HCT116 (cell line): ENCODE results near the gene HMCN2. TPM values are rescaled to one million over a fixed set of nuclear protein-coding genes. Genes with fewer than 3 reads are reported as not detected.

Source experiments
- ATAC-seq: fragments of 200-7000 bp; cut with Tn5 transposase; 2 replicates; pipeline ENCODE4 v1.9.1; 2020; ENCODE audit warnings: mild to moderate bottlenecking, moderate library complexity
- BruUV-seq: library from RNA; stranded (reverse); fragments of 400-500 nt; replicated peaks from 2 replicates; lab custom pipeline; 2021; lab: Mats Ljungman, UMichigan
- CTCF ChIA-PET: fragments of 300-600 bp; sonication (Branson Sonifier 250); formaldehyde crosslinking; loops from one replicate; lab custom pipeline; 2021; ENCODE audit warnings: antibody characterized with exemption; lab: Charles Lee
- POLR2A ChIA-PET: fragments of 300-600, 350-600 bp; sonication (Branson Sonifier 250); formaldehyde crosslinking; loops from one replicate; lab custom pipeline; 2021; ENCODE audit warnings: antibody characterized with exemption; lab: Charles Lee
- RAD21 ChIA-PET, 2 experiments: fragments of 300-600 bp; sonication (Branson Sonifier 250); formaldehyde crosslinking; loops; one replicate each; lab custom pipeline; 2023; ENCODE audit warnings: low total read pairs in 2 of 2; ENCODE audit not compliant: uncharacterized antibody in 2 of 2, unreplicated experiment in 2 of 2, low non-redundant PET in 1 of 2; lab: Charles Lee
- DNase-seq: peaks from one replicate; pipeline ENCODE4 v3.0.0-alpha.2; 2010; ENCODE audit warnings: low read depth, low spot score
- H2AFZ ChIP-seq: fragments of 200-600 bp; shearing (Covaris generic), sonication (generic); 2 replicates; pipeline ENCODE4 v1.6.1; 2017; ENCODE audit warnings: low read depth, mixed run types, mixed read lengths, antibody characterized with exemption, low read length; ENCODE audit not compliant: poor library complexity, severe bottlenecking
- H3K27ac ChIP-seq: 2 replicates; pipeline ENCODE4 v1.5.1; 2012; ENCODE audit warnings: low read depth, low read length
- H3K27me3 ChIP-seq: fragments of 200-600 bp; sonication (generic); 2 replicates; pipeline ENCODE4 v1.6.1; 2016; ENCODE audit warnings: mixed run types, low read length, mixed read lengths; ENCODE audit not compliant: insufficient read depth
- H3K36me3 ChIP-seq, 2 experiments: fragments of 200-500 bp in 1 of 2; fragments of 200-600 bp in 1 of 2; sonication (Bioruptor generic) in 1 of 2; sonication (generic) in 1 of 2; 2 replicates each; pipeline versions ENCODE4 v1.5.1 to v1.6.1; 2014 to 2016; ENCODE audit warnings: low read length in 2 of 2, inconsistent platforms in 1 of 2, mixed read lengths in 1 of 2, mixed run types in 1 of 2; ENCODE audit not compliant: insufficient read depth in 2 of 2, control insufficient read depth in 1 of 2
- H3K4me1 ChIP-seq, 2 experiments: fragments of 200-600 bp in 1 of 2; sonication (generic) in 1 of 2; 2 replicates each; pipeline versions ENCODE4 v1.5.1 to v1.6.1; 2012 to 2017; ENCODE audit warnings: low read length in 2 of 2, inconsistent platforms in 1 of 2, mild to moderate bottlenecking in 1 of 2, mixed read lengths in 1 of 2, mixed run types in 1 of 2, moderate library complexity in 1 of 2; ENCODE audit not compliant: insufficient read depth in 2 of 2, control insufficient read depth in 1 of 2
- H3K4me2 ChIP-seq: fragments of 200-600 bp; sonication (generic); 2 replicates; pipeline ENCODE4 v1.6.1; 2017; ENCODE audit warnings: mixed run types, low read length, mixed read lengths
- H3K4me3 ChIP-seq, 2 experiments: fragments of 200-600 bp in 1 of 2; sonication (generic) in 1 of 2; replicated peaks in 1 of 2; 2 replicates each; pipeline ENCODE4 v1.5.1; 2011 to 2016; ENCODE audit warnings: low read length in 2 of 2, control low read depth in 1 of 2, low read depth in 1 of 2, mild to moderate bottlenecking in 1 of 2, mixed read lengths in 1 of 2, mixed run types in 1 of 2
- H3K79me2 ChIP-seq: fragments of 200-600 bp; sonication (generic); 2 replicates; pipeline ENCODE4 v1.6.1; 2017; ENCODE audit warnings: mild to moderate bottlenecking, mixed run types, low read length, moderate library complexity, mixed read lengths; ENCODE audit not compliant: insufficient read depth
- H3K9ac ChIP-seq: fragments of 200-600 bp; sonication (generic); 2 replicates; pipeline ENCODE4 v1.6.1; 2016; ENCODE audit warnings: low read length, mixed read lengths
- H3K9me2 ChIP-seq: fragments of 200-600 bp; sonication (generic), shearing (Covaris generic); 2 replicates; pipeline ENCODE4 v1.6.1; 2017; ENCODE audit warnings: mixed run types, mild to moderate bottlenecking, moderate library complexity; ENCODE audit not compliant: insufficient read depth
- H3K9me3 ChIP-seq, 2 experiments: fragments of 200-500 bp in 1 of 2; fragments of 200-600 bp in 1 of 2; sonication (Bioruptor generic) in 1 of 2; sonication (generic) in 1 of 2; 2 replicates each; pipeline ENCODE4 v1.6.1; 2014 to 2017; ENCODE audit warnings: low read length in 2 of 2, mixed read lengths in 2 of 2, inconsistent platforms in 1 of 2, low read depth in 1 of 2, mild to moderate bottlenecking in 1 of 2, mixed run types in 1 of 2, moderate library complexity in 1 of 2; ENCODE audit not compliant: control insufficient read depth in 1 of 2, insufficient read depth in 1 of 2
- H4K20me1 ChIP-seq: fragments of 200-600 bp; sonication (generic), shearing (Covaris generic); 2 replicates; pipeline ENCODE4 v1.6.1; 2017; ENCODE audit warnings: mixed run types, mild to moderate bottlenecking, moderate library complexity; ENCODE audit not compliant: insufficient read depth
- CTCF ChIP-seq, 3 experiments: fragments of 200-600 bp in 1 of 3; sonication (generic) in 1 of 3; IDR thresholded peaks in 2 of 3; conservative IDR thresholded peaks in 1 of 3; 2 replicates each; pipeline ENCODE4 v1.5.1; 2012 to 2017; ENCODE audit warnings: low read depth in 2 of 3, low read length in 2 of 3, antibody characterized with exemption in 1 of 3, borderline replicate concordance in 1 of 3, control low read depth in 1 of 3, mild to moderate bottlenecking in 1 of 3, mixed read lengths in 1 of 3, mixed run types in 1 of 3, moderate library complexity in 1 of 3; ENCODE audit not compliant: insufficient read depth in 1 of 3
- ELF1 ChIP-seq: IDR thresholded peaks from 2 replicates; pipeline ENCODE4 v1.6.1; 2012; ENCODE audit warnings: low read depth, borderline replicate concordance
- EZH2 ChIP-seq: fragments of 200-600 bp; sonication (generic); IDR thresholded peaks from 2 replicates; pipeline ENCODE4 v1.6.1; 2017; ENCODE audit warnings: antibody characterized with exemption, mixed run types
- MAX ChIP-seq: IDR thresholded peaks from 2 replicates; pipeline ENCODE4 v1.6.1; 2012
- REST ChIP-seq: IDR thresholded peaks from 2 replicates; pipeline ENCODE4 v1.6.1; 2012; ENCODE audit warnings: low read depth
- SIN3A ChIP-seq: IDR thresholded peaks from 2 replicates; pipeline ENCODE4 v1.6.1; 2012; ENCODE audit warnings: low read depth
- SRF ChIP-seq: IDR thresholded peaks from 2 replicates; pipeline ENCODE4 v1.6.1; 2012; ENCODE audit warnings: low read depth
- YY1 ChIP-seq: IDR thresholded peaks from 2 replicates; pipeline ENCODE4 v1.6.1; 2011; ENCODE audit warnings: low read length, low read depth, moderate library complexity, mild to moderate bottlenecking; ENCODE audit not compliant: insufficient replicate concordance; ENCODE audit errors: extremely low read depth
- ZBTB33 ChIP-seq: IDR thresholded peaks from 2 replicates; pipeline ENCODE4 v1.6.1; 2011; ENCODE audit warnings: mild to moderate bottlenecking, low read length, moderate library complexity; ENCODE audit not compliant: insufficient replicate concordance; ENCODE audit errors: extremely low read depth
- ZFX ChIP-seq: fragments of 450-650 bp; IDR thresholded peaks from 2 replicates; pipeline ENCODE4 v1.6.1; 2017
- ZNF274 ChIP-seq: fragments of 200-500 bp; sonication (Bioruptor generic); IDR thresholded peaks from 2 replicates; pipeline ENCODE4 v1.6.1; 2014; ENCODE audit warnings: mild to moderate bottlenecking, low read depth, low read length, inconsistent platforms
- intact Hi-C: fragments of 100-400 bp; cut with micrococcal nuclease; formaldehyde crosslinking; loops from 2 replicates; pipeline ENCODE4 v1.10.0; 2022
- total RNA-seq: library from RNA; stranded (reverse); gene quantifications from one replicate; pipeline ENCODE4 v1.2.1, GENCODE V29; 2021; ENCODE audit not compliant: unreplicated experiment

Gene HMCN2
- total RNA-seq, 1 experiment from 2014 or later = 0.22 TPM

- intact Hi-C loops = loop anchor here (1.0 to 5.0 kb wide), 2 partner anchors 221 to 406 kb away; no protein-coding TSS in a partner anchor
- no peak overlapping the region for H3K27ac ChIP-seq
- ChIA-PET CTCF (interaction anchor here (2.5 to 2.6 kb wide), 3 partner anchors 221 to 222 kb away, joined by 12 to 16 read pairs (median 14); no protein-coding TSS in a partner anchor), RAD21 (no interaction called here)
- no peaks in the 10 kb centered on the region for H3K9me3 ChIP-seq
- H3K4me1 ChIP-seq = no peaks in the 10 kb centered on the region
- no peak overlapping the region for H2AFZ ChIP-seq
- no peak for DNase-seq
- TF ChIP-seq EZH2 = no peak
- TF ChIP-seq ZBTB33 = no peak
- no peak for TF ChIP-seq SIN3A
- no peak for TF ChIP-seq CTCF (IDR thresholded peaks at IDR 0.05 in 2 of 3, conservative IDR thresholded peaks at IDR 0.05 in 1 of 3; ENCODE audit: borderline replicate concordance in 1 of 3, insufficient read depth in 1 of 3, low read depth in 2 of 3, low read length in 2 of 3)
- TF ChIP-seq YY1 = no peak
- no peak for TF ChIP-seq SRF
- TF ChIP-seq REST = no peak
- no peak for TF ChIP-seq ELF1
- TF ChIP-seq ZFX = no peak
- no peak for TF ChIP-seq MAX
- no peak for TF ChIP-seq ZNF274
- TF ChIP-seq, all 23 proteins: peak for 0
- H3K4me2 ChIP-seq = no peak overlapping the region
- 0 out of 2 replicates have a peak, but pooled peaks have one; percentile 3 for ATAC-seq
- H3K4me3 ChIP-seq = no peak overlapping the region
- H3K9ac ChIP-seq = no peak overlapping the region
- H3K79me2 ChIP-seq = no peaks in the 10 kb centered on the region
- POLR2A ChIA-PET = no interaction called here
- BruUV-seq = no TSS peak
- no peaks in the 10 kb centered on the region for H4K20me1 ChIP-seq
- no peaks in the 10 kb centered on the region for H3K36me3 ChIP-seq
- H3K27me3 ChIP-seq = no peaks in the 10 kb centered on the region
- no peaks in the 10 kb centered on the region for H3K9me2 ChIP-seq
These were observed 196.2 kb downstream of the HMCN2 start for GRCh38 chr9:130461731-130462130.
